MG63 (cell line): Measurements from ENCODE around the gene PPP1R14D. TPM values are rescaled to one million over a fixed set of nuclear protein-coding genes. Genes with fewer than 3 reads are reported as not detected.

Source experiments
- DNase-seq: peaks from one replicate; pipeline ENCODE4 v3.0.0-alpha.2; 2020
- H3K27me3 ChIP-seq: fragments of 250-450 bp; sonication (Bioruptor Pico); 2 replicates; pipeline ENCODE4 v1.5.1; 2020; ENCODE audit warnings: mild to moderate bottlenecking, moderate library complexity
- H3K36me3 ChIP-seq: fragments of 250-450 bp; sonication (Bioruptor Pico); 2 replicates; pipeline ENCODE4 v1.5.1; 2020; ENCODE audit warnings: mild to moderate bottlenecking, moderate library complexity
- H3K4me3 ChIP-seq: fragments of 250-450 bp; sonication (Bioruptor Pico); 2 replicates; pipeline ENCODE4 v1.5.1; 2020; ENCODE audit warnings: mild to moderate bottlenecking, moderate library complexity
- H3K9me3 ChIP-seq: fragments of 250-450 bp; sonication (Bioruptor Pico); 2 replicates; pipeline ENCODE4 v1.5.1; 2020; ENCODE audit warnings: mild to moderate bottlenecking, moderate library complexity
- total RNA-seq: library from RNA; depleted of rRNA; stranded (reverse); fragments of >200 nt; shearing (Covaris generic); gene quantifications from 2 replicates; pipeline ENCODE4 v1.2.3, GENCODE V29; 2014; ENCODE audit warnings: low replicate concordance; rRNA removed

PPP1R14D gene
- total RNA-seq, 1 experiment from 2014 or later: not detected

GRCh38 chr15:40775007-40775406 lies 53.5 kb downstream of the PPP1R14D start:
- Histone ChIP-seq H3K27me3 (no peaks in the 10 kb centered on the region), H3K4me3 (no peak overlapping the region), H3K36me3 (peaks cover 44% of the 10 kb centered on the region), H3K9me3 (no peaks in the 10 kb centered on the region)
- DNase-seq: no peak

GRCh38 chr15:40773902-40774301 lies 54.6 kb downstream of the PPP1R14D start:
- no peaks in the 10 kb centered on the region for H3K9me3 ChIP-seq
- H3K27me3 ChIP-seq: no peaks in the 10 kb centered on the region
- DNase-seq: no peak
- H3K4me3 ChIP-seq: no peak overlapping the region
- H3K36me3 ChIP-seq: peaks cover 42% of the 10 kb centered on the region

- no peak overlapping the region for H3K4me3 ChIP-seq
- no peaks in the 10 kb centered on the region for H3K9me3 ChIP-seq
- no peaks in the 10 kb centered on the region for H3K27me3 ChIP-seq
- peaks cover 40% of the 10 kb centered on the region for H3K36me3 ChIP-seq
- DNase-seq: no peak
Observed at GRCh38 chr15:40773496-40773895, 55.0 kb downstream of the PPP1R14D start.

- no peak for DNase-seq
- no peaks in the 10 kb centered on the region for H3K27me3 ChIP-seq
- H3K9me3 ChIP-seq: no peaks in the 10 kb centered on the region
- H3K4me3 ChIP-seq: no peak overlapping the region
- peaks cover 36% of the 10 kb centered on the region for H3K36me3 ChIP-seq
Observed at GRCh38 chr15:40772014-40772413, 56.5 kb downstream of the PPP1R14D start.

- no peak overlapping the region for H3K4me3 ChIP-seq
- no peak for DNase-seq
- H3K36me3 ChIP-seq: peaks cover 32% of the 10 kb centered on the region
- H3K9me3 ChIP-seq: no peaks in the 10 kb centered on the region
- H3K27me3 ChIP-seq: no peaks in the 10 kb centered on the region
Observed at GRCh38 chr15:40771242-40771641, 57.3 kb downstream of the PPP1R14D start.

GRCh38 chr15:40770147-40770721 lies 58.3 kb downstream of the PPP1R14D start:
- no peaks in the 10 kb centered on the region for H3K27me3 ChIP-seq
- no peak overlapping the region for H3K4me3 ChIP-seq
- peaks cover 22% of the 10 kb centered on the region for H3K36me3 ChIP-seq
- H3K9me3 ChIP-seq: no peaks in the 10 kb centered on the region
- no peak for DNase-seq

GRCh38 chr15:40769274-40770146 lies 59.0 kb downstream of the PPP1R14D start, which contains the start of gene C15orf62:
Gene C15orf62, plus strand, starts transcription at chr15:40769980. Its CDS starts 516 bp downstream, at chr15:40770496.
- H3K4me3 ChIP-seq: no peak within 1 kb of the TSS
- no peaks in the 10 kb centered on the region for H3K27me3 ChIP-seq
- peaks cover 17% of the 10 kb centered on the region for H3K36me3 ChIP-seq
- H3K9me3 ChIP-seq: no peaks in the 10 kb centered on the region
- peak; percentile 88 for DNase-seq

GRCh38 chr15:40768521-40769273 lies 59.8 kb downstream of the PPP1R14D start:
- H3K9me3 ChIP-seq: no peaks in the 10 kb centered on the region
- H3K36me3 ChIP-seq: peaks cover 10% of the 10 kb centered on the region
- H3K4me3 ChIP-seq: no peak overlapping the region
- no peaks in the 10 kb centered on the region for H3K27me3 ChIP-seq
- peak; percentile 74 for DNase-seq

GRCh38 chr15:40767838-40768500 lies 60.5 kb downstream of the PPP1R14D start:
- H3K4me3 ChIP-seq: no peak overlapping the region
- no peaks in the 10 kb centered on the region for H3K9me3 ChIP-seq
- H3K27me3 ChIP-seq: no peaks in the 10 kb centered on the region
- H3K36me3 ChIP-seq: peaks cover 5% of the 10 kb centered on the region; the same call in 1 of the 2 replicates
- DNase-seq: no peak

GRCh38 chr15:40766906-40767837 lies 61.3 kb downstream of the PPP1R14D start:
- Histone ChIP-seq H3K27me3 (no peaks in the 10 kb centered on the region), H3K9me3 (no peaks in the 10 kb centered on the region), H3K4me3 (no peak overlapping the region), H3K36me3 (peaks cover 5% of the 10 kb centered on the region; the same call in 1 of the 2 replicates)
- peak; percentile 83 for DNase-seq

- Histone ChIP-seq H3K9me3 (no peaks in the 10 kb centered on the region), H3K27me3 (no peaks in the 10 kb centered on the region), H3K4me3 (no peak overlapping the region), H3K36me3 (peaks cover 5% of the 10 kb centered on the region; the same call in 1 of the 2 replicates)
- no peak for DNase-seq
Observed at GRCh38 chr15:40766194-40766815, 62.2 kb downstream of the PPP1R14D start.

Other genes starting within 250 kb of the PPP1R14D start
- gene KNL1, start 234.5 kb downstream of the PPP1R14D start, total RNA-seq: 16.1 and 1,870 TPM in 2 replicates
- 14.5 and 16.9 TPM in 2 replicates for gene RAD51, start 133.5 kb downstream of the PPP1R14D start, total RNA-seq
- 43.1 and 53.4 TPM in 2 replicates for gene RMDN3, start 73.5 kb downstream of the PPP1R14D start, total RNA-seq
- gene GCHFR, start 64.6 kb downstream of the PPP1R14D start, total RNA-seq: 3.5 and 4.4 TPM in 2 replicates
- gene C15orf62, start 58.7 kb downstream of the PPP1R14D start, total RNA-seq: not detected in 2 replicates
- gene ZFYVE19, start 21.6 kb downstream of the PPP1R14D start, total RNA-seq: 6.4 and 27.8 TPM in 2 replicates
- 44.9 and 75.8 TPM in 2 replicates for gene DNAJC17, start 21.2 kb downstream of the PPP1R14D start, total RNA-seq
- gene SPINT1, start 15.3 kb upstream of the PPP1R14D start, total RNA-seq: not detected in 2 replicates
- 0.49 TPM in 1 of 2 replicates, not detected in the other for gene RHOV, start 45.5 kb upstream of the PPP1R14D start, total RNA-seq
- 14.0 and 24.8 TPM in 2 replicates for gene VPS18, start 65.7 kb upstream of the PPP1R14D start, total RNA-seq
- not detected in 2 replicates for gene DLL4, start 100.6 kb upstream of the PPP1R14D start, total RNA-seq
- gene CHAC1, start 124.8 kb upstream of the PPP1R14D start, total RNA-seq: 8.8 and 18.5 TPM in 2 replicates